ENCODE data around the gene CCDC61.

CCDC61 gene

GRCh38 chr19:45994998-45995714 is at the start of gene CCDC61:
CCDC61 (plus strand) TSS chr19:45995467; CDS start chr19:46003019, 7,552 bp downstream.
- peak; percentile 98 to 100 for DNase-seq

- no peak for DNase-seq
Observed at GRCh38 chr19:45947926-45948325, 47.3 kb upstream of the CCDC61 start.

GRCh38 chr19:45952341-45952685 is 43.0 kb upstream of the CCDC61 start:
- no peak for DNase-seq

GRCh38 chr19:45952686-45953505 is 42.4 kb upstream of the CCDC61 start:
- no peak for DNase-seq

GRCh38 chr19:45953676-45954075 is 41.6 kb upstream of the CCDC61 start:
- no peak for DNase-seq

GRCh38 chr19:45954156-45954555 is 41.1 kb upstream of the CCDC61 start:
- DNase-seq, result no peak

- peak; percentile 70 to 81 for DNase-seq
Observed at GRCh38 chr19:45955905-45956608, 39.2 kb upstream of the CCDC61 start.

GRCh38 chr19:45958320-45958719 is 36.9 kb upstream of the CCDC61 start:
- DNase-seq, result no peak

- DNase-seq, result no peak
Observed at GRCh38 chr19:45958769-45959516, 36.3 kb upstream of the CCDC61 start.

- DNase-seq, result no peak
Observed at GRCh38 chr19:45959517-45960025, 35.7 kb upstream of the CCDC61 start.

- DNase-seq, result no peak
Observed at GRCh38 chr19:45960595-45961235, 34.6 kb upstream of the CCDC61 start.

GRCh38 chr19:45962021-45962420 is 33.2 kb upstream of the CCDC61 start:
- DNase-seq, result no peak

- DNase-seq, result no peak
Observed at GRCh38 chr19:45967246-45967645, 28.0 kb upstream of the CCDC61 start.

- DNase-seq, result no peak
Observed at GRCh38 chr19:45968626-45969025, 26.6 kb upstream of the CCDC61 start.

- DNase-seq, result no peak
Observed at GRCh38 chr19:45969676-45970075, 25.6 kb upstream of the CCDC61 start.

- no peak for DNase-seq
Observed at GRCh38 chr19:45971260-45971902, 23.9 kb upstream of the CCDC61 start.

GRCh38 chr19:45972081-45972946 is 23.0 kb upstream of the CCDC61 start:
- no peak for DNase-seq

GRCh38 chr19:45972947-45973540 is 22.2 kb upstream of the CCDC61 start:
- no peak for DNase-seq

- DNase-seq, result peak; percentile 65 to 73
Observed at GRCh38 chr19:45973553-45974338, 21.5 kb upstream of the CCDC61 start, which contains the start of gene NOVA2. NOVA2 (minus strand) TSS chr19:45973865; CDS start chr19:45973351, 514 bp downstream.
